Measurements from ENCODE around the gene CERS1.

DNA sequence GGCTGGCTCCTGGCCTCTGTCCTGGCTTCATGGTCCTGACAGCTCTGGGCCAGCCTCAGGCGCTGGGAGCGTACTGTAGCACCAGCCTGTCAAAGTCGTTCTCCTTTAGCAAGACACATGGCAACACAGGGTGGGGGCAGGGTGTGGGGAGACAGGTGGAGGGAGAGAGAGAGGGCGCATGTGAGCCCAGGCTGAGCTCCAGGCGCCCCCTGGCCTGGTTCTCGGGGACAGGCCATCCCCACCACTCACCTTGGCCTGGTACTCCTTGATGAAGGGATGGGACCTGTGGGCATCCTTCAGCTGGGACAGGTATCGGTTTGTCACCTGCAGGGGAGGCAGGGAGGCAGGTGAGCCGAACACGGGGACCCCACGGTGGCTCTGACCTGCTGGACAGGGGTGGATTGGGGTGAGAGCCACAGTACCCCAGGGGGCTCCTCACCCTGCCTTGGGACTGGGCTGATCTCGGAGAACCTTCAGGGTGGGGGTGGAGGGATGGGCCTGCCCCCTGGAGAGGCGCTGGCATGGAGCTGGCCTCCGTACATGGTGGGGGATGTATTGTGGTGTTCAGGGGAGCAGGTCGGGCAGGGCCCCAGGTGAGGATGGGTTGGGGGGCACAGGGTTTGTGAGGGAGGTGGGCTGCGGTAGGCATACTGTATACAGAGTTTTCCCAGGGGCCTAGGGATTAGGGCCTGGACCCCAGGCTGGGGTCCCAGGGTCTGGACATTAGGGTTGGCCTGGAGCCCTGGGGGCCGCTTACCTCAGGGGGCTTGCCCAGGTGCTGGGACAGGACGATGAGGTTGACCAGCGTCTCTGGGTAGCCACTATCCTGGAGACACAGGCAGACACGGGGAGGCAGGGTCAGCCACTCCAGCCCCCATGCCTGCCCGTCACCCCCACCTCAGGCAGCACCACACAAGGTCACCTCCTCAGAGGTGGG lies 3.9 kb upstream of the CERS1 start:
- TF ChIP-seq, protein P1, sequence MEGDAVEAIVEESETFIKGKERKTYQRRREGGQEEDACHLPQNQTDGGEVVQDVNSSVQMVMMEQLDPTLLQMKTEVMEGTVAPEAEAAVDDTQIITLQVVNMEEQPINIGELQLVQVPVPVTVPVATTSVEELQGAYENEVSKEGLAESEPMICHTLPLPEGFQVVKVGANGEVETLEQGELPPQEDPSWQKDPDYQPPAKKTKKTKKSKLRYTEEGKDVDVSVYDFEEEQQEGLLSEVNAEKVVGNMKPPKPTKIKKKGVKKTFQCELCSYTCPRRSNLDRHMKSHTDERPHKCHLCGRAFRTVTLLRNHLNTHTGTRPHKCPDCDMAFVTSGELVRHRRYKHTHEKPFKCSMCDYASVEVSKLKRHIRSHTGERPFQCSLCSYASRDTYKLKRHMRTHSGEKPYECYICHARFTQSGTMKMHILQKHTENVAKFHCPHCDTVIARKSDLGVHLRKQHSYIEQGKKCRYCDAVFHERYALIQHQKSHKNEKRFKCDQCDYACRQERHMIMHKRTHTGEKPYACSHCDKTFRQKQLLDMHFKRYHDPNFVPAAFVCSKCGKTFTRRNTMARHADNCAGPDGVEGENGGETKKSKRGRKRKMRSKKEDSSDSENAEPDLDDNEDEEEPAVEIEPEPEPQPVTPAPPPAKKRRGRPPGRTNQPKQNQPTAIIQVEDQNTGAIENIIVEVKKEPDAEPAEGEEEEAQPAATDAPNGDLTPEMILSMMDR (IDR thresholded peaks at IDR 0.05), result no peak
- TF ChIP-seq POLR2A (IDR thresholded peaks at IDR 0.05), result no peak
